HG03097 (cell line): ENCODE data around the gene VPS29.

Experiments
- ATAC-seq: cut with Tn5 transposase; IDR thresholded peaks from one replicate; pipeline ENCODE4 v1.9.1; 2021; ENCODE audit not compliant: unreplicated experiment, low FRiP score

The VPS29 gene

GRCh38 chr12:110451263-110451662 lies 50.6 kb downstream of the VPS29 start:
- ATAC-seq = no peak

DNA sequence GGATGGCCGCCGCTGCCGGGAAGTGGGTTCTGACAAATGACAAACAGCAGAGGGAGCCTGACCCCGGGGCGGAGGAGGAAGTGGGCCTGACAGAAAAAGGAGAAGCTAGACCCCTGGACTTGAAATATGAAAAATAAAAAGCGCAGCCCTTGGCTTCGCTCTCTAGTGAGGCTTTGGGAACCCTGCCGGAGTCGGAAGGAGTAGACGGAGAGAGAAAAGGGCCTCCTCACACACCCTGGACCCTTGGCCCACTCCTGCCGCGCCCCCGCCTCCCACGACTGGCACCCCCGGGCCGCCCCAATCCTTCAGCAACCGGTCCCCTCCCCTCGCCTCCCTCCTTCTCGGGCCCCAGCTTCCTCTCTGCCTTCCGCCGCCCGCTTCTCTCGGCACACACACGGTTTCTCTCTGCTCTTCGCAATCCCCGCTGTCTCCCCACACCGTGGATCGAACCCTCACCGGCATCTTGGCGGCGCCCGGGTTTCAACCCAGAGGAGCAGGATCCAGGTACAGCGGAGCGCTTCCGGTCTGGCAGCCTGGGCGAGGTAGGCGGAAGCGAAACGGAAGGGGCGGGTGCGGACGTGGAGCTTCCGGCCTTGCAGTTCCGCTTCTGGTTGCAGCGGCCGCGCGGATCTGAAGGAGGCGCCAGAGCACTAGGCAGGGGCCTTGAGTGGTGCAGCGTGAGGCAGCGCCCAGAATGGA lies 52.0 kb downstream of the VPS29 start, which contains the start of gene ARPC3:
ARPC3 (minus strand) TSS at position 539 of the 699 bp plus-strand sequence; CDS start at position 462, 77 bp downstream.
- peak; percentile 90 for ATAC-seq

- ATAC-seq = no peak
Observed at GRCh38 chr12:110444455-110444854, 57.5 kb downstream of the VPS29 start.
